ENCODE data around the gene RAPGEF1.

GRCh38 chr9:131617611-131618010, 122.3 kb downstream of the RAPGEF1 start:
- TF ChIP-seq REST (IDR thresholded peaks at IDR 0.05; ENCODE audit: insufficient read depth in 1 of 2, low read depth in 2 of 2, low read length in 2 of 2) (no peak), POLR2AphosphoS5 (IDR thresholded peaks at IDR 0.05; ENCODE audit: low read depth, low read length) (no peak), TAF1 (IDR thresholded peaks at IDR 0.05; ENCODE audit: borderline replicate concordance, insufficient read depth, low read length) (no peak)
